DOHH2 (cell line): Measurements from ENCODE around the gene PPP5C.

Source experiments
- CTCF ChIP-seq: fragments of 200-600 bp; sonication (generic); IDR thresholded peaks from one replicate; pipeline ENCODE4 v1.5.1; 2014; ENCODE audit warnings: antibody characterized with exemption, mild to moderate bottlenecking, low read depth, low read length; ENCODE audit not compliant: poor library complexity, severe bottlenecking
- EZH2phosphoT487 ChIP-seq: fragments of 200-600 bp; sonication (generic); IDR thresholded peaks from 2 replicates; pipeline ENCODE4 v1.6.1; 2017; ENCODE audit warnings: borderline replicate concordance, mild to moderate bottlenecking, antibody characterized with exemption, low read length, moderate library complexity, mixed read lengths

- no peak for TF ChIP-seq CTCF
- TF ChIP-seq EZH2phosphoT487 = no peak
Measured at GRCh38 chr19:46341937-46342336, 5.0 kb upstream of the PPP5C start.
